Uterus (tissue), 2 donors: ENCODE measurements around the gene CALN1.

Experiments used
- POLR2A ChIP-seq, 2 donors: fragments of 450-650 bp; IDR thresholded peaks; one replicate each; pipeline ENCODE4 v1.6.1; 2016; ENCODE audit warnings: antibody characterized with exemption in 2 of 2, mild to moderate bottlenecking in 1 of 2, moderate library complexity in 1 of 2
- TF ChIP-seq, protein P1 (sequence below), 4 experiments: fragments of 200-600 bp in 2 of 4; fragments of 450-650 bp in 2 of 4; sonication (generic) in 2 of 4; IDR thresholded peaks; one replicate each; pipeline ENCODE4 v1.5.1; 2016 to 2019; ENCODE audit warnings: antibody characterized with exemption in 4 of 4, mild to moderate bottlenecking in 2 of 4, moderate library complexity in 1 of 4

DNA sequence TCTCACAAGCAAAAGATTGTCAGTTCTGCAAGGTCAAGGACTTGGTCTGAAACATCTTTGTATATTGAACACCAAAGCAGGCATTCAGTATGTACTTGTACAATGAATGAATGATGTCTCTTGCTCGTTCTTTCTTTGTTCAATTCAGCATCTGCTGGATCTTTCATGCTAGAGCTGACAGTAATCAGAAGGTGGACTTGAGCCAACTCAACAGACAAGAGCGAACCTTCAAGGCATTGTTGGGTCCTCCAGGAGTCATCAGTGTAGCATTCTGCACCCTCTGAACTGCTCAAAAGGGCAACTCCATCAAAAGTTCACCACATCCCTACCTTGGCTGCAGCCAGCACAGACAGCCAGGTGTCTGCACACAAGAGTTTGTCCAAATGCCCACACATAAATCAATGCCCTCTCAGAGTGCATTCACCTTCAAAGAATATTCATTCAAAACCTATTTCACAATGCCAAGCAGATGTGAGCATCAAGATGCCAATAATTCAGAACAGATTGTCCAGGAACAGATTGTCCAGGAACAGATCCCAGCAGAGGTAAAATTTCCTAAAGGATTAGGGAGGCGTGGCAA lies 386.7 kb downstream of the CALN1 start:
- no peak for TF ChIP-seq POLR2A (IDR thresholded peaks at IDR 0.05)
- TF ChIP-seq, protein P1, sequence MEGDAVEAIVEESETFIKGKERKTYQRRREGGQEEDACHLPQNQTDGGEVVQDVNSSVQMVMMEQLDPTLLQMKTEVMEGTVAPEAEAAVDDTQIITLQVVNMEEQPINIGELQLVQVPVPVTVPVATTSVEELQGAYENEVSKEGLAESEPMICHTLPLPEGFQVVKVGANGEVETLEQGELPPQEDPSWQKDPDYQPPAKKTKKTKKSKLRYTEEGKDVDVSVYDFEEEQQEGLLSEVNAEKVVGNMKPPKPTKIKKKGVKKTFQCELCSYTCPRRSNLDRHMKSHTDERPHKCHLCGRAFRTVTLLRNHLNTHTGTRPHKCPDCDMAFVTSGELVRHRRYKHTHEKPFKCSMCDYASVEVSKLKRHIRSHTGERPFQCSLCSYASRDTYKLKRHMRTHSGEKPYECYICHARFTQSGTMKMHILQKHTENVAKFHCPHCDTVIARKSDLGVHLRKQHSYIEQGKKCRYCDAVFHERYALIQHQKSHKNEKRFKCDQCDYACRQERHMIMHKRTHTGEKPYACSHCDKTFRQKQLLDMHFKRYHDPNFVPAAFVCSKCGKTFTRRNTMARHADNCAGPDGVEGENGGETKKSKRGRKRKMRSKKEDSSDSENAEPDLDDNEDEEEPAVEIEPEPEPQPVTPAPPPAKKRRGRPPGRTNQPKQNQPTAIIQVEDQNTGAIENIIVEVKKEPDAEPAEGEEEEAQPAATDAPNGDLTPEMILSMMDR (IDR thresholded peaks at IDR 0.05) = no peak
